HEK293 (cell line): ENCODE results near the gene IFI44L.

Source experiments
- CTCF ChIA-PET: fragments of 350-600 bp; formaldehyde crosslinking; extraction: SDS; loops from one replicate; lab custom pipeline; 2021; ENCODE audit warnings: antibody characterized with exemption; lab: Yijun Ruan, JAX
- POLR2A ChIA-PET: fragments of 300-600 bp; formaldehyde crosslinking; extraction: SDS; loops from one replicate; lab custom pipeline; 2020; ENCODE audit warnings: antibody characterized with exemption, inconsistent platforms; lab: Yijun Ruan, JAX
- H3K27ac ChIP-seq: fragments of 200-500 bp; sonication (Bioruptor generic); 2 replicates; pipeline ENCODE4 v1.5.1; 2014; ENCODE audit warnings: low read depth, low read length, control low read depth, inconsistent platforms; ENCODE audit errors: extremely low read depth
- H3K36me3 ChIP-seq, 2 experiments: fragments of 200-500 bp in 1 of 2; sonication (Bioruptor generic) in 1 of 2; 1 replicate in 1 of 2; 2 replicates in 1 of 2; pipeline ENCODE4 v1.5.1; 2014 to 2017; ENCODE audit warnings: inconsistent platforms in 2 of 2, low read length in 2 of 2; ENCODE audit not compliant: control insufficient read depth in 2 of 2, insufficient read depth in 1 of 2
- H3K4me1 ChIP-seq: fragments of 200-500 bp; sonication (Bioruptor generic); 2 replicates; pipeline ENCODE4 v1.5.1; 2014; ENCODE audit warnings: mild to moderate bottlenecking, low read length, inconsistent platforms; ENCODE audit not compliant: control insufficient read depth, insufficient read depth
- H3K4me3 ChIP-seq: 2 replicates; pipeline ENCODE4 v1.5.1; 2011; ENCODE audit warnings: low read depth, mild to moderate bottlenecking, control low read depth, low read length, moderate library complexity
- H3K9me3 ChIP-seq: fragments of 200-500 bp; sonication (Bioruptor generic); 2 replicates; pipeline ENCODE4 v1.5.1; 2014; ENCODE audit warnings: low read depth, low read length, inconsistent platforms; ENCODE audit not compliant: control insufficient read depth, insufficient read depth
- MEIS1 ChIP-seq: sonication (generic); formaldehyde crosslinking; IDR thresholded peaks from 2 replicates; pipeline ENCODE4 v1.8.1; 2022; ENCODE audit warnings: missing genetic modification reagents, mild to moderate bottlenecking, borderline replicate concordance
- OVOL3 ChIP-seq: fragments of 450-650 bp; formaldehyde crosslinking; IDR thresholded peaks from 2 replicates; pipeline ENCODE4 v1.5.1; 2016; ENCODE audit warnings: missing biosample characterization, missing genetic modification characterization
- PRDM2 ChIP-seq: fragments of 450-650 bp; formaldehyde crosslinking; IDR thresholded peaks from 2 replicates; pipeline ENCODE4 v1.5.1; 2016; ENCODE audit warnings: missing biosample characterization, missing genetic modification characterization, borderline replicate concordance
- PRDM4 ChIP-seq: fragments of 450-650 bp; formaldehyde crosslinking; IDR thresholded peaks from 2 replicates; pipeline ENCODE4 v1.5.1; 2017; ENCODE audit warnings: missing biosample characterization, missing genetic modification characterization
- ZFHX2 ChIP-seq: fragments of 450-650 bp; formaldehyde crosslinking; conservative IDR thresholded peaks from 2 replicates; pipeline ENCODE4 v1.5.1; 2016; ENCODE audit warnings: missing biosample characterization, missing genetic modification characterization
- ZNF155 ChIP-seq: fragments of 450-650 bp; formaldehyde crosslinking; IDR thresholded peaks from 2 replicates; pipeline ENCODE4 v1.5.1; 2016; ENCODE audit warnings: missing biosample characterization, missing genetic modification characterization
- ZNF248 ChIP-seq: fragments of 450-650 bp; formaldehyde crosslinking; IDR thresholded peaks from 2 replicates; pipeline ENCODE4 v1.5.1; 2017; ENCODE audit warnings: missing biosample characterization, missing genetic modification characterization
- ZNF280C ChIP-seq: fragments of 450-650 bp; formaldehyde crosslinking; IDR thresholded peaks from 2 replicates; pipeline ENCODE4 v1.5.1; 2016; ENCODE audit warnings: missing biosample characterization, missing genetic modification characterization
- ZNF843 ChIP-seq: fragments of 450-650 bp; formaldehyde crosslinking; IDR thresholded peaks from 2 replicates; pipeline ENCODE4 v1.5.1; 2016; ENCODE audit warnings: missing biosample characterization, missing genetic modification characterization
- ZSCAN5A ChIP-seq: fragments of 450-650 bp; formaldehyde crosslinking; IDR thresholded peaks from 2 replicates; pipeline ENCODE4 v1.5.1; 2016; ENCODE audit warnings: missing biosample characterization, missing genetic modification characterization

The IFI44L gene

GRCh38 chr1:78650114-78650660 lies 29.9 kb downstream of the IFI44L start:
- H3K4me3 ChIP-seq, result no peak overlapping the region
- no peak overlapping the region for H3K27ac ChIP-seq
- no peaks in the 10 kb centered on the region for H3K4me1 ChIP-seq
- ChIA-PET CTCF (interaction anchor here (0.5 to 1.2 kb wide), 2 partner anchors 33 to 519 kb away, joined by 5 to 6 read pairs; no protein-coding TSS in a partner anchor), POLR2A (no interaction called here)
- H3K9me3 ChIP-seq, result no peaks in the 10 kb centered on the region
- H3K36me3 ChIP-seq, result no peaks in the 10 kb centered on the region
- TF ChIP-seq ZFHX2 (tag by site-specific recombination), result no peak
- TF ChIP-seq ZNF248 (tag by site-specific recombination), result no peak

- H3K4me3 ChIP-seq, result no peak overlapping the region
- H3K9me3 ChIP-seq, result no peaks in the 10 kb centered on the region
- no peaks in the 10 kb centered on the region for H3K4me1 ChIP-seq
- TF ChIP-seq PRDM4 (tag by site-specific recombination) (no peak), ZNF280C (tag by site-specific recombination) (no peak), MEIS1 (CRISPR knock-in tag) (no peak), ZSCAN5A (no peak), ZNF155 (tag by site-specific recombination) (no peak), ZNF843 (tag by site-specific recombination) (no peak), PRDM2 (tag by site-specific recombination) (no peak), OVOL3 (tag by site-specific recombination) (no peak)
- H3K36me3 ChIP-seq, result no peaks in the 10 kb centered on the region
- H3K27ac ChIP-seq, result no peak overlapping the region
- CTCF ChIA-PET, result no interaction called here
- POLR2A ChIA-PET, result no interaction called here
These were observed 31.0 kb downstream of the IFI44L start for GRCh38 chr1:78651241-78651640.
